Kidney epithelial cell (primary cell): ENCODE measurements around the gene ZBED4. TPM values are rescaled to one million over a fixed set of nuclear protein-coding genes. Genes with fewer than 3 reads are reported as not detected.

ENCODE experiments used
- DNase-seq: peaks from one replicate; pipeline ENCODE4 v3.0.0-alpha.2; 2010; ENCODE audit warnings: low read depth
- H3K27me3 ChIP-seq: 2 replicates; pipeline ENCODE4 v1.6.0; 2011; ENCODE audit warnings: low read length; ENCODE audit not compliant: control insufficient read depth, insufficient read depth
- H3K36me3 ChIP-seq: 2 replicates; pipeline ENCODE4 v1.5.1; 2011; ENCODE audit warnings: low read length; ENCODE audit not compliant: control insufficient read depth, insufficient read depth
- H3K4me3 ChIP-seq: 2 replicates; pipeline ENCODE4 v1.5.1; 2011; ENCODE audit warnings: low read depth, mild to moderate bottlenecking, control low read depth, low read length
- CTCF ChIP-seq: IDR thresholded peaks from 2 replicates; pipeline ENCODE4 v1.5.1; 2011; ENCODE audit warnings: mild to moderate bottlenecking, moderate library complexity, low read length, control low read depth, inconsistent platforms; ENCODE audit not compliant: insufficient read depth, poor library complexity, severe bottlenecking
- total RNA-seq: library from RNA; depleted of rRNA; stranded (reverse); fragments of >200 nt; gene quantifications from 2 replicates; pipeline ENCODE4 v1.2.3, GENCODE V29; 2015

The ZBED4 gene
- total RNA-seq, 1 donor from 2014 or later: 28.8 TPM

GRCh38 chr22:49867303-49868265, 13.9 kb downstream of the ZBED4 start:
- TF ChIP-seq CTCF: no peak
- Histone ChIP-seq H3K36me3 (no peaks in the 10 kb centered on the region), H3K27me3 (no peaks in the 10 kb centered on the region), H3K4me3 (no peak overlapping the region)
- DNase-seq: no peak

GRCh38 chr22:49869086-49869830, 15.6 kb downstream of the ZBED4 start:
- TF ChIP-seq CTCF: no peak
- no peak overlapping the region for H3K4me3 ChIP-seq
- no peaks in the 10 kb centered on the region for H3K36me3 ChIP-seq
- no peaks in the 10 kb centered on the region for H3K27me3 ChIP-seq
- no peak for DNase-seq

- Histone ChIP-seq H3K36me3 (no peaks in the 10 kb centered on the region), H3K4me3 (no peak overlapping the region), H3K27me3 (no peaks in the 10 kb centered on the region)
- no peak for TF ChIP-seq CTCF
- no peak for DNase-seq
These were observed 16.4 kb downstream of the ZBED4 start for GRCh38 chr22:49869845-49870712.

- no peak for TF ChIP-seq CTCF
These were observed 17.8 kb downstream of the ZBED4 start for GRCh38 chr22:49871482-49871881.

GRCh38 chr22:49872347-49872746, 18.7 kb downstream of the ZBED4 start:
- no peak for DNase-seq
- Histone ChIP-seq H3K36me3 (no peaks in the 10 kb centered on the region), H3K27me3 (no peaks in the 10 kb centered on the region), H3K4me3 (no peak overlapping the region)
- no peak for TF ChIP-seq CTCF

More at GRCh38 chr22:49871482-49871881, 17.8 kb downstream of the ZBED4 start:
- no peak for DNase-seq
- no peaks in the 10 kb centered on the region for H3K27me3 ChIP-seq
- no peaks in the 10 kb centered on the region for H3K36me3 ChIP-seq
- H3K4me3 ChIP-seq: no peak overlapping the region
